DMS53 treated with DMSO at 0.1 percent for 48 hours (cell line): Measurements from ENCODE around the gene GALT.

Experiments used
- DNase-seq: peaks from one replicate; lab custom pipeline; 2025; ENCODE audit not compliant: unreplicated experiment; lab: John Stamatoyannopoulos, UW

GALT gene

DNA sequence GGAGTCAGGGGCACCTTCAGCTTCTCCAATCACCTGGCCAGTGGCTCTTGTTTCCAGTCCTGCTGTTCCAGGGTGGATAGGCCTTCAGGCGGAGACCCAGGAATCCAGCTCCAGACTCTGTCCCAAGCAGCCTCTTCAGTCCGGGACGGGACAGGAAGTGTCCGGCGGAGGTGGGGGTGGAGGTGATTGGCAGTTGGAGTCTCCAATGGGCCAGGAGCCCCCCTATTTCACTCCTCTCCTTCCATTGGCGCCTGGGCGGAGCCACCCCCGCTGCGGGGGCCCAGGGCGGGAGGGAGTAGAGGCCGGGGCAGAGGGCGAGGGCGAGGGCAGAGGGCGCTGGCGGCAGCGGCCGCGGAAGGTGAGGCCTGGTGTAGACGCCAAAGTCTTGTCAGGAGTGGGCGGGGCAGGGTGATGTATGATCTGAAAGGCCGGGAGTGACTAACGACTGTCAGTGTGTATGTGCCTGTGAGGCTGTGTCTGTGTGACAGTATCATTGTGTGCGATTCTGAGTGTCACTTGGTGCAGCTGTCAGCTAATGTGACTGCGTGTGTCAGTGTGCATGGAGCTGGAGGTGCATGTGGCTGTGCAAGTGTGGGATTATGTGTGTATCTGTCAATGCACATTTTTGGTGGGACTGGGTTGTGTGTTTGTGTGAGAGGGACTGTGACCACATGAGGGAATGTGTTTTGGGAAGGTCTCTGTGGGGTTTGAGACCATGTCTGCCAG lies 5.6 kb downstream of the GALT start, which contains the start of gene IL11RA:
IL11RA (plus strand) TSS at position 310 of the 726 bp plus-strand sequence. CDS start 3,033 bp downstream, outside the sequence.
- peak; percentile 56 for DNase-seq

DNA sequence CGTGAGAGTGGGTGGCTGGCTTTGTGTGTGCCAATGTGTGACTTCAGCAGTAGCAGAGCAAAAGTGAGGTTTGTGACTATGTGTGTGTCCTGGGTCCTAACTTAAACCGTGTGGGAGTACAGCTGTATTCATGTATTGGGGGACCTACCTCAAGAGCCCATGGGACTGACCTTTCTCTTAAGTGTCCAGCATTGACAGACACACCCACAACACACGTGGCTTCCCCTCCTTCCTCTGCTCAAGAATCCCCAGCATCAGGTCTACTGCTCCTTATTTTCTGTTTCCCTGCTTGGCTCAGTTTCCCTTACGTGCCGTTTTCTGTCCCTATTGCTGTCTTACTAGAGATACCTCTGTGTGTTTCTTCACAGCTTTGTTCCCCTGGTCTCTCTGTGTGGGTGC lies 6.1 kb downstream of the GALT start:
- no peak for DNase-seq

DNA sequence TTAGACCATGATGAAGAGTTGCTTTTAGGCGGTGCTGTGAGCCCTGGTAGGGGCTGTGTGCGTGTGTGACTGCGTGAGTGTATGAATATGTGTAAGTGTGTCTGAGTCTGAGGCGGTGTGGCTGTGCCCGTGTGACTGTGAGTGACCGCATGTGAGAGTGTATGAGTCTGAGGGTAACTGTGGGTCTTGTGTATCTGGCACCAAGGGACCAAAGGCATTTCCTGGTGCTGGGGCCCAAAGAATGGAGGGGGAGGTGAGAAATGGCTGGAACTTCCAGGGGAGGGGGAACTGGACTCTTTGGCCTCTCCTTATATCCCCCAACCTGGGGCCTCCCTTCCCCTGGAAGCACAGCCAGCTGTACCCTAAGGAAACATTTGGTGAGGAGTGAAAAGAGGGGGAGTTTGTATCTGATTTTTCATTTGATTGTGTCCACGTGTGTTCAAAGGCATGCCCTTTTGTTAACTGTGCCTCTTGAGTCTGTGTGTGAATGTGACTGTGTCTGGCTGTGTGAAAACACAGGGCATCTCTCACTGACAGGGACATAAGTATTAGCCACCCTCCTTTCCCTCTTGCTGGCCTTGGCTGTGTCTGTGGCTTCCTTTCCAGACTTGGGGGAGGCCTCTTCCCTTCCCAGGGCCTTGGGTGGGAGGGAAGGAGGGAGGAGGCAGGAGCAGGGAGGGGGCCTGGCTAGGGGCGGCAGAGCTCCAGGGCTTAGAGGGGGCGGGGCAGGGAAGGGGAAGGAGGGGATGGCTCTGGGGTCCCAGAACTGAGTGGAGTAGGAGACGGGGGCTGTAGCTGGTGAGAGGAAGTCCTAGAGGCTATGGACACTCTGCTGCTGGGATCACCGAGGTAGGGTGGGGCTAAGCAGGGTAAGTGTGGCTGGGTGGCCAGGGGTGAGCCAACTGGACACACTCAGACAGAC lies 6.9 kb downstream of the GALT start:
- no peak for DNase-seq

DNA sequence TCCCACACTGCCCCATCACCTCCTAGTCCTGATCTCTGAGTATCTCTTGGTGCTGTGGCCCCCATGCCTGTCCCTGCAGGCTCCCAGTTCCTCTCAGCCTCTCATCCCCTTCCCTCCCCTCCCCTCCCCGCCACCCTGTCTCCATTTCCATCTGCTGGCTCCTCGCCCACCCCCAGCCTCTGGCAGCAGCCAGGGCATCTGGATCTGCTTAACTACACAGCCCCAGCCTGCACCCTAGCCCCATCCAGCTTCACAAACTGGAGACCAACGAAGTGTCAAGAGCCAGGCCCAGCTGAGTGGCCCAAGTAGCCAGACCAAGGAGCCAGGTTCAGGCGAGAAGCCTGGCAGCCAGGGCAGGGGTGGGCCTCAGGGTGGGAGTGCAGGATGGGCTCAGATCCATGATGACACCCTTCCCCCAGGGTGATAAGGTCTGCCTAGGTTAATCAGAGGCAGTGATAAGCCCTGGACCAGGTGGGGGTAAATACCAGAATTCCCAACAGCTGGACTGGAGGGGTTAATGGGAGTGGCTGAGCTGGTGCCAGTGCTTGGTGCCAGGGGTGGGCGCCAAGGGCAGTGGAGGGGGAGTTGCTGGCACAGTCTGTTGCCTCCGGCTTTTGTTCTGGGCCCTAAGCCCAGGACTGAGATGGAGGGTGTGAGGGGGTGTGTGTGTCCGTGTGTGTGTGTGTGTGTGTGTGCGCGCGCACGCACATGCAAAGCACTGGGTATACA lies 8.0 kb downstream of the GALT start:
- no peak for DNase-seq

DNA sequence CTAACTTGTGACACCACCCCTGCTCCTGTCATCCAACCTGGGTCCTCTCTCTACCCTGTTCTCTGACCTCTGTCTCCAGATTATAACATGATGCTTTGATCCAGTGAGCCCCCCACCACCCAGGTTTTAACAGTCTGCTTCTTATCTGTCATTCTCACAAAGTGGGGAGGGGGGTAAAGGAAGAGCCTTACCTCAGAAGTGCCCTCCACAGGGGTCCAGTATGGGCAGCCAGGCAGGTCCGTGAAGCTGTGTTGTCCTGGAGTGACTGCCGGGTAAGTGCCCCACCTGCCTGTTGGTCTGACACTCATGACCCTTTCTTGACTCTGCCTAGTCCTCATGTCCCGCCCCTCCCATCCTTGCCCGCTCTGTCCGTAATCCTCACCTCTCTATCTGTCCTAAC lies 8.9 kb downstream of the GALT start:
- no peak for DNase-seq

DNA sequence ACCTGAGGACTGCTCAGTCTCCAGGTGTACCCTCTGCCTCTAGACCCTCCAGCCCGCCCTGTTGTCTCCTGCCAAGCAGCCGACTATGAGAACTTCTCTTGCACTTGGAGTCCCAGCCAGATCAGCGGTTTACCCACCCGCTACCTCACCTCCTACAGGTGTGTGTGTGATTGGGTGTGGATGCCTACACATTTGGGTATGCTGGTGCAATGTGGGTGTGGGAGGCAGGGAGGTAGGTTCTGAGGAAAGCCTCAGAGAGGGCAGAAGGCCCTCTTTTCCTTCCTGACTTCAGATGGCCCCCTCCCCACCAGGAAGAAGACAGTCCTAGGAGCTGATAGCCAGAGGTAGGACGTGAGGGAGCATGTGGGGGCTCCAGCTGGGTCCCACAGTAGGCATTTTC lies 10.5 kb downstream of the GALT start:
- DNase-seq = no peak

DNA sequence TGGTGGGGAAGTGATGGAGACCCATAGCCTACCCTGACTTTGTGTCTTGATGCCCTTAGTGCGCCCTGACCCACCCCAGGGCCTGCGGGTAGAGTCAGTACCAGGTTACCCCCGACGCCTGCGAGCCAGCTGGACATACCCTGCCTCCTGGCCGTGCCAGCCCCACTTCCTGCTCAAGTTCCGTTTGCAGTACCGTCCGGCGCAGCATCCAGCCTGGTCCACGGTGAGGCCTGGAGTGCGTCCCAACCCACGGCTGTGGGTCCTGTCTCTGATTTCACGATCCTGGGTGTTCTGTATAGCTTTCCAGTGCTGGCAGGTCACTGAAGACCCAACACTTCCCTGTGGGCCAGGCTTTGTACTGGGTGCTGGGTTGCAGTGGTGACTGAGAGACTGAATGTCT lies 12.0 kb downstream of the GALT start:
- no peak for DNase-seq

DNA sequence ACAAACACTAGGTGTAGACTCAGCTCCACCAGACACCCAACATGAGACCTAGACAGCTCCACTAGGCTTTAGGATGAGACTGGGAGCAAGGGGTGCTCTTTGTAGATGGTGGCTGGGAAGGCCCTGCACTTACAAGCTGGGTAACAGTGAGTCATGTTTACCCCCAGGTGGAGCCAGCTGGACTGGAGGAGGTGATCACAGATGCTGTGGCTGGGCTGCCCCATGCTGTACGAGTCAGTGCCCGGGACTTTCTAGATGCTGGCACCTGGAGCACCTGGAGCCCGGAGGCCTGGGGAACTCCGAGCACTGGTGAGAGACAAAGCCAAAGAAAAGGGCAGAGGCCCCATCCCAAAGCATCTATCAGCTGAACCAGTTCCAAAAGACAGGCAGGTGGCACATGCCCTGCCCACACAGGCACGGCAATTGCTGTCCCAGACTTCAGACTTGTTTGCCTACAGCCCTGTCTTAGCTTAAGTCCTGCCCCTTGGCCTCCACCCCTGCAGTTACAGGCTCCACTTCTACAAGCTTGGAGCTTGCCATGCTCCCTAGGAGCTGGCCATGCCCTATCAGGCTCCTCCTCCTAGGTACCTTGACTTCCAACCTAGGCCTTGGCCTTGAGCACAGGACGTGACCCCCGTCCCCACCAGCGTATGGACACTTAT lies 13.2 kb downstream of the GALT start:
- DNase-seq = peak; percentile 72

DNA sequence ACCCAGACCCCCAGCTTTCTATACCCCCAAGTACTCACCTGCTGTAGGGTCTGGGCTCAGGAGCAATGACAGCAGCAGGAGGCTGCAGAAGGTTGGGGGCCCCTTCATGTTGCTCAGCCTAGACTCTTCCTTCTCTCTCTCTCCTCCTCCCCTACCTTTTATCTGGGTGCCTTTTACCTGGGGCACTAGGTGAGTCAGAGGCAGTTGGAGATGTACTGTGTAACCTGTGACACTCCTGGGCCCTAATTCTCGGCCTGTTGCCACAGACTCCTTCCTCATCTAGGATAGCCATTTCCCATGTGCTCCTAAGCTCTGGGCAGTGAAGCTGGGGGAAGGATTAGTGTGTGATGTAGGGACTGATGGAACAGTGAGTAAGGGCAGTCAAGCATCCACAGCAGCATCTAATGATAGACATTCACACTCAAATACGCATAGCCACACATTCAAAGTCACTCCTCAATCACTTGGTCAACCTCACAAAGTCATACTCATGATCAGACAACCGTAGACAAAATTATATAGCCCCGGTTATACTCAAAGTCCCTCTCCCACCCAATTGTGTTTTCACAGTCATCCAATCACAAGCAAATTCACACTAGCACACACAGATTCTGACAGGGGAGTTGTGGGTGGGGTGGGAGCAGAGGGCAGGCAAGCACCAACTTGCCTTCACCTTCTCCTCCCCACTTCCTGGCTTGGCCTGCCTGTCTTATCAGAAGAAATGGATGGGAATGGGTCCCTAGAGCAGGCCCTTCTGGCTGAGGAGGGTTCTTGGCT lies 16.2 kb downstream of the GALT start, which contains the start of gene CCL27:
CCL27 (minus strand) TSS at position 132 of the 777 bp plus-strand sequence; CDS start at position 108, 24 bp downstream.
- no peak for DNase-seq

DNA sequence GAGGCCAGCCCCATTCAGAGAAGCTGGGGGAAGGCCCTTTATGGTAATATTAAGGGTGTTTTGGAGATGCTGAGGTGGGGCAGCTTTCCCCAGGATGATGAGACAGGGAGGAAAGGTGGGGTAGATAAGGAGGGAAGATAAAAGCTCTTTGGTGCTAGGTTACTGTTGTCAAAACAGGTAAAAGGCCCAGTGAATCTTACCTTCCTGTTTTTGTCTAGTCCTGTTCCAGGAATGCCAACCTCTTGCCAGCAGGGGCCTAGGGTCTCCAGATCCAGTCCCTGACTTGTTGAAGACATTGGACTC lies 16.8 kb downstream of the GALT start:
- no peak for DNase-seq

DNA sequence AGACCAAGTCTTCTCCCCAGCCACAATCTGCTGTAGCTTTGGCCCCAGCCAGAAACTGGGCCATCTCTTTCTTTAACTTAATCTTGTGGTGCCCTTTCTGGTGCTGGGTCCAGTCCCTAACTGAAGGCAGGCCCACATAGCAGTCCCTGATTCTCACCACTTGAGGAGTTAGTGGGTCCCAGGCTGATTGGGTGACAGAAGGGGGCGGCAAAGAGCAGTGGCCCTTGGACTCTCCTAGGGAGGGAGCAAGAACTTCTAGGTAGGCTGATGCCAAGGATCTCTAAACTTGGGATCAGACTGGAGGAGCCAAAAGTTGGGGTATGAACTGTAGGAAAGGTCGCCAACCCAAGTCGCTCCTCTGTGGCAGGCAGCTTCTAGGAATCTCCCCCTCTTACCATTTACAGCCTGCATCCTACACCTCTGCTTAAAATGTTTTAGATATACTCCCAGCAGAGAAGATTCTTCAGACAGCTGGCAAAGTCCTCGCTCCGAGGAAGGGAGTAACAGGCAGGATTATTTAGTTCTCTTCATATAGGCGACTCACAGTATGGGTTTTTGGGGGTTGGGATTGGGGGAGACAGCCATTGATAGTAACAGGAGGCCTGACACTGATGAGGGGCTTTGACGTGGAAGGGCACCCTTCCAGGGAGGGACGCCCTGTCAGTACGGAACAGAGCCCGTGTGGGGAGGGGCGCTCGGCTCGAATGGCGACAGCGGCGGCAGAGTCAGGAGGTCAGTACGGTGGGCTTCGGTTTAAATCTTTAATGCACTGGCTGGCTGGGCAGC lies 18.0 kb downstream of the GALT start:
- peak; percentile 16 for DNase-seq

DNA sequence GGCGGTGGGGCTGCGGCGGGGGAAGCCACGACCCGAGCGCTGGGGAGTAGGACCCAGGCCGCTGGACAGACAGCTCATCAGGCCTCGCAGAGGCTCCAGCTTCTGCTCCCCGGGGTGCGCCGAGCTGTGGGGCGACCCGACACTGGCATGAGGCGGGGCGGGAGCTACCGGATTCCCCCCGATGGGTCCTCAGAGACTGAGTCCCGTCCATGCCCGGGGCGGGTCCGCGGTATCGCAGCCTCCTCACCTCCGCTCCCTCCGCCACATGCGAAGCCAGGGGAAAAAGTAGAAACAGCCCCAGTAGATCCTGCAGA lies 18.5 kb downstream of the GALT start:
- no peak for DNase-seq

DNA sequence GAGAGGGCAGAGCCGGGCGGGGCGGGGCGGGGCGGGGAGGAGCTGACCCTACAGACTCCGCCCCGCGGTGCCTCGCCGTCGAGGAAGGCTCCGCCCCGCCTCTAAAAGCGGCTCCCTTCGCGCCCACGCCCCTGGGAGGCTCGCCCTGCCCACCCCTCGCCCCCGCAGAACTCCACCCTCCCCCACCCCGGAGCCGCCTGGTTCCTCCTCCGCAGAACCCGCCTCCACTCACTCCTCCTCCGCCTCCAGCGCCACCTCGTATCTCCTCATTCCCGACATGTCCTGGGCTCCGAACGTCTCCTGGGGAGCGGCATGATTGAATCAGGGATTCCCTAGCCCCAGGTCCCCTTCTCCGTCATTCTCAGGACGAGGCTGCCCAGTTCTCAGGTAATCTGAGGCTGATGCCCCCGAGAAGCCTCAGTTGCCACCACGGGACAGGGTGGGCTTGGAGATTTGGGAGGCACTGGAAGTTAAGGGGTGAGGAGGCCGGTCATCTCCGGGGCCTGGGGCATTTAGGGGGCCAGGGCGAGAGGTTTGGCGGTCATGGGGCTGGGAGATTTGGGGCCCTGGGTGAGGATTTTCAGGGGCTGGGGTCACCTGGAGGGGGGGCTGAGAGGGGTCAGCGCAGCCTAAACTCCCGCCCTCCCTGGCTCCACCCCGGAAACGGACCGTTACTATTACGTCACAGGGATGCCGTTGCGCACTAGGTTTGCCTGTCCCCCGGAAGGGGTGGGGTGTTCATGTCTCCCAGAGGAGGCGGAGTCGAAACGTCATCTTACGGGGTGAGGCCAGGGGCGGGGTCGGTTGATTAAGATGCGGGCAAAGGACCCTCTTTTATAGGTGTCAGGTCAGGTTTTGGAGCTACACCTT lies 19.1 kb downstream of the GALT start:
- peak; percentile 61 for DNase-seq

DNA sequence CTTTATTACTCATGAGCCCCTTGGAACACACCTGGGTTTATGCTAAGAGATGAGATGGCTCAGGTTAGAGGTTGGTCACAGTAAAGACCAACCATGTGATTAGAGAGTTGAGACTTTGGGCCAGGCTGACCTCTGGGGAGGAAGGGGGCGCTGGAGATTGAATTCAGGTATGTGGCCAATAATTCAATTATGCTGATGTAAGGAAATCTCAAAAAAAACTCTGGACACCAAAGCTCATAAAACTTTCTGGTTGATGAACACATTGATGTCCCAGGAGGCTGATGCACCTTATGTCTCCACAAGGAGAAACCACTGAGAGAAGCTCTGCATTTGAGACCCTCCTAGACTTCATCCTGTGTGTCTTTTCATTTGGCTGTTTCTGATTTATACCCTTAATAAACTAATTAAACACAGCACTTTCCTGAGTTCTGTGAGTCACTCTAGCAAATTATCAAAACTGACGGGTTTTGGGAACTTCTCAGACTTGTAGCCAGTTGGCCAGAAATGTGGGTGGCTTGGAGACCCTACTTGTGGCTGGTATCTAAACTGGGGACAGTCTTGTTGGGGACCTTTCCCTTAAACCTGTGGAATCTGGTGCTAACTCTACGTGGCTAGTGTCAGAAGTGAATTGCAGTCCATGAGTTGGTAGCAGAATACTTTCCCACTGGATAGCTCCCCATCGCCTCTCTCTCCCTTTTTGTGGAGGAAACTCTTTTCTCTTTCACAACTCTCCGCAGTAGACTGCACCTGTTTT lies 23.5 kb downstream of the GALT start:
- no peak for DNase-seq

DNA sequence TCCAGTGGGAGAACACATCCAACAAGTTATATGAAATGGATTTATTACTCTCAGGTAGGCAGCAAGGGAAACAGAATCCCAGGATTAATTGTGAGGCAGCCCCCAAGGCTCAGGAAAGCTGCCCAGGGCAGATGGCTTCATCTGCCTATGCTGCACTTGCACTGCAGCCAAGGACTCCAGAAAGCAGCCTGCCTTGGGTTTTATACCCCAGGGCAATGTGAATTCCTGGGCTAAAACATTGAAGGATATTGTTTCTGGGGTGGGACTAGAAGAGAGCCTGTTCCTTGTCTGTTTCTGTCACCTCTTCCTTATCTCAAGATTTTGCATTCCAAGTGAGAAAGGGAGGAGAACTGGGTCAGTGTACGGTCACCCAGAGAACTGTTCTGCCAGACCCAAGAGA lies 24.8 kb downstream of the GALT start:
- DNase-seq = no peak

DNA sequence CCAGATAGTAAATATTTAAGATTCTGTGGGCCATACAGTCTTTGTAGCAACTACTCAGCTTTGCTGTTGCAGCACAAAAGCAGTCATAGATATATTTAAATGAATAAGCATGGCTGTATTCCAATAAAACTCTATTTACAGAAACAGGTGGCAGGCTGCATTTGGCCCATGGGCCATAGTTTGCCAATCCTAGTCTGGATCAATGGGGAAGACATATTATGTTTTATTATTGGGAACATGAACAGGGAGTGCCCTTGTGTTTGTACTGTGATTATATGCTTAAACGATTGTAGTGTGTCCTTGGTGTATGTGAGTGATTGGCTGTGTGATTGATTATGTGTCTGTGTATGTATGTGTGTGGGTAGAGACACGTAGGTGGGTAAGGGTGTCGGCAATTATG lies 28.0 kb downstream of the GALT start:
- DNase-seq = no peak

DNA sequence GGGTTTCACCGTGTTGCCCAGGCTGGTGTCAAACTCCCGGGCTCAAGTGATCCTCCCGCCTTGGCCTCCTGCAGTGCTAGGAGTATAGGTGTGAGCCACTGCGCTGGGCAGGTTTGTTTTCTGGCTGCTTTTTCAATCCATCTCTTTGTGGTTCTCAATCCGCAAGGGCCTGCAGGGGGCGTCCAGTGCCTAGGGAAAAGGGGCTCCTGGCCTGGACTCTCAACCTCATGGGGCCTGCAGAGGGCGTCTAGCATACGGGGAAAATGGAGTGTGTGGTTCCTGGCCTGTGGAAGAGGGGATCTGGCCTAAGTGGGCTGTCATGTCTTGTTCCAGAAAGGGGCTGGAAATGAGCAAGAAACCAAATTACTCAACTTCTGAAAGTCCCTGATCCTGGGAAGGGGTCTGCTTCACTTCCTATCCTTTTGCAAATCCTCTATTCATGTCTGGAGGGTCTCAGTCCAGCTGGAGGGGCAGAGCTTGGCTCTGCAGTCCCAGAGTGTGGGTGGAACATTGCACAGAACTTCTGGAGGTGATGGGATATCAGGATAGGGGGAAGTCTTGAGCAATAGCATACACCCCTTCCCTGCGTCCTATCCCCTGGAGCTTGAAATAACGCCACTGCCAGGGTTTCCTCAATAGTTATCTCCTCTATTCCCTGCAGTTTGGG lies 28.7 kb downstream of the GALT start:
- peak; percentile 12 for DNase-seq
